Prostate gland (tissue), 2 donors: ENCODE data around the gene DEFB118.

ENCODE experiments used
- POLR2AphosphoS5 ChIP-seq: sonication (generic); formaldehyde crosslinking; IDR thresholded peaks from one replicate; pipeline ENCODE4 v1.6.1; 2017; ENCODE audit warnings: antibody characterized with exemption
- TF ChIP-seq, protein P1 (sequence below), 4 experiments: fragments of 200-600 bp in 2 of 4; fragments of 450-650 bp in 2 of 4; sonication (generic) in 2 of 4; IDR thresholded peaks; 1 replicate in 3 of 4; 2 replicates in 1 of 4; pipeline ENCODE4 v1.5.1; 2016 to 2019; ENCODE audit warnings: antibody characterized with exemption in 4 of 4, mild to moderate bottlenecking in 2 of 4, moderate library complexity in 2 of 4

DNA sequence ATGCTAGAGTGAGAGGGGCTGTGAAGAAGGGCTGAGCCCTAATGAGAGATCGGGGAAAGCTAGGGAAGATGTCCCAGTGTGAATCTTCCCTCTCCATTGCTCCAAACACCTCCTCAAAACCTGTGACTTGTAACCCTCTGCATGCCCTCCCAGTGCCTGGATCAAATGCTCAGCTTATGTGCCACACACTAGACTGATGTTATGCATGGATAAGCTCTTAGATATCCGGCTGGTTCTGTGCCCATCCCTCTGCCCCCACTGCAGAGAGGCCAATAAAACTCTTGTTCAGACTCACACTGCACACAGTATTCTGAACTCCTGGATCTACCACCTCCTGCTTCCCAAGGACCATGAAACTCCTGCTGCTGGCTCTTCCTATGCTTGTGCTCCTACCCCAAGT is at the start of gene DEFB118:
- TF ChIP-seq, protein P1, sequence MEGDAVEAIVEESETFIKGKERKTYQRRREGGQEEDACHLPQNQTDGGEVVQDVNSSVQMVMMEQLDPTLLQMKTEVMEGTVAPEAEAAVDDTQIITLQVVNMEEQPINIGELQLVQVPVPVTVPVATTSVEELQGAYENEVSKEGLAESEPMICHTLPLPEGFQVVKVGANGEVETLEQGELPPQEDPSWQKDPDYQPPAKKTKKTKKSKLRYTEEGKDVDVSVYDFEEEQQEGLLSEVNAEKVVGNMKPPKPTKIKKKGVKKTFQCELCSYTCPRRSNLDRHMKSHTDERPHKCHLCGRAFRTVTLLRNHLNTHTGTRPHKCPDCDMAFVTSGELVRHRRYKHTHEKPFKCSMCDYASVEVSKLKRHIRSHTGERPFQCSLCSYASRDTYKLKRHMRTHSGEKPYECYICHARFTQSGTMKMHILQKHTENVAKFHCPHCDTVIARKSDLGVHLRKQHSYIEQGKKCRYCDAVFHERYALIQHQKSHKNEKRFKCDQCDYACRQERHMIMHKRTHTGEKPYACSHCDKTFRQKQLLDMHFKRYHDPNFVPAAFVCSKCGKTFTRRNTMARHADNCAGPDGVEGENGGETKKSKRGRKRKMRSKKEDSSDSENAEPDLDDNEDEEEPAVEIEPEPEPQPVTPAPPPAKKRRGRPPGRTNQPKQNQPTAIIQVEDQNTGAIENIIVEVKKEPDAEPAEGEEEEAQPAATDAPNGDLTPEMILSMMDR (IDR thresholded peaks at IDR 0.05): no peak
- no peak for TF ChIP-seq POLR2AphosphoS5
